Heart left ventricle (tissue), 13 donors: ENCODE results near the gene TMEM204.

ENCODE experiments used
- POLR2A ChIP-seq, 2 donors: fragments of 450-650 bp; IDR thresholded peaks; one replicate each; pipeline ENCODE4 v1.6.1; 2017; ENCODE audit warnings: antibody characterized with exemption in 2 of 2, mild to moderate bottlenecking in 2 of 2, moderate library complexity in 2 of 2
- TF ChIP-seq, protein P1 (sequence below), 12 donors: fragments of 200-600 bp; sonication (generic) in 4 of 12; IDR thresholded peaks; one replicate each; pipeline versions ENCODE4 v1.5.0 to v1.8.0; 2018 to 2022; ENCODE audit warnings: antibody characterized with exemption in 12 of 12, mild to moderate bottlenecking in 5 of 12
- donor health status: ischemic (EF 13 %, LVEDD 7.1; RV severe dilation, severe dysfunction).
- donor health status: DM: no; HTN: yes; CAD: no.
- donor health status: DM: no; HTN: no; CAD: no.
- donor health status: ischemic (EF 25% LVEDD 6.9; RV normal size, moderate dysfunction).
- donor health status: ischemic (EF 25% LVEDD 5.7; RV mildly dilated, moderate dysfunction).
- donor health status: ischemic (EF 35%, LVEDD 5.7; RV mildly dilated, moderate dysfunction).
- donor health status: nonischemic (EF 11% LVEDD 7.7; RV severe dilation, severe dysfunction).
- donor health status: DM: yes; HTN: yes; CAD: no.
- donor health status: PGD.
- donor health status: ischemic (EF 29% LVEDD 5.4; RV normal size, mild dysfunction).
- donor health status: nonischemic (EF 23%, LVEDD 6.1; RV moderate dilation, normal function).

GRCh38 chr16:1500465-1501150 is 32.9 kb upstream of the TMEM204 start:
- TF ChIP-seq, protein P1, sequence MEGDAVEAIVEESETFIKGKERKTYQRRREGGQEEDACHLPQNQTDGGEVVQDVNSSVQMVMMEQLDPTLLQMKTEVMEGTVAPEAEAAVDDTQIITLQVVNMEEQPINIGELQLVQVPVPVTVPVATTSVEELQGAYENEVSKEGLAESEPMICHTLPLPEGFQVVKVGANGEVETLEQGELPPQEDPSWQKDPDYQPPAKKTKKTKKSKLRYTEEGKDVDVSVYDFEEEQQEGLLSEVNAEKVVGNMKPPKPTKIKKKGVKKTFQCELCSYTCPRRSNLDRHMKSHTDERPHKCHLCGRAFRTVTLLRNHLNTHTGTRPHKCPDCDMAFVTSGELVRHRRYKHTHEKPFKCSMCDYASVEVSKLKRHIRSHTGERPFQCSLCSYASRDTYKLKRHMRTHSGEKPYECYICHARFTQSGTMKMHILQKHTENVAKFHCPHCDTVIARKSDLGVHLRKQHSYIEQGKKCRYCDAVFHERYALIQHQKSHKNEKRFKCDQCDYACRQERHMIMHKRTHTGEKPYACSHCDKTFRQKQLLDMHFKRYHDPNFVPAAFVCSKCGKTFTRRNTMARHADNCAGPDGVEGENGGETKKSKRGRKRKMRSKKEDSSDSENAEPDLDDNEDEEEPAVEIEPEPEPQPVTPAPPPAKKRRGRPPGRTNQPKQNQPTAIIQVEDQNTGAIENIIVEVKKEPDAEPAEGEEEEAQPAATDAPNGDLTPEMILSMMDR (IDR thresholded peaks at IDR 0.05), result no peak
- TF ChIP-seq POLR2A (IDR thresholded peaks at IDR 0.05), result no peak
